Measurements from ENCODE around the gene CDH4.
"Not testable (repeated sequence)": the region's sequence is repeated elsewhere in the genome, so short reads cannot be mapped to it uniquely, and the experiment has no call there.

Gene CDH4

GRCh38 chr20:61973515-61974356, 721.7 kb downstream of the CDH4 start:
- no peak for DNase-seq (ENCODE audit: extremely low read depth in 1 of 2, low read depth in 1 of 2)

- no peak for DNase-seq (ENCODE audit: extremely low read depth in 1 of 2, low read depth in 1 of 2)
Measured at GRCh38 chr20:61974357-61974665, 722.2 kb downstream of the CDH4 start.

GRCh38 chr20:61975407-61976129, 723.5 kb downstream of the CDH4 start:
- no peak for DNase-seq (ENCODE audit: extremely low read depth in 1 of 2, low read depth in 1 of 2)

- no peak for DNase-seq (ENCODE audit: extremely low read depth in 1 of 2, low read depth in 1 of 2)
Measured at GRCh38 chr20:61976263-61976643, 724.2 kb downstream of the CDH4 start.

GRCh38 chr20:61976644-61977418, 724.8 kb downstream of the CDH4 start:
- no peak for DNase-seq (ENCODE audit: extremely low read depth in 1 of 2, low read depth in 1 of 2)

- DNase-seq (ENCODE audit: extremely low read depth in 1 of 2, low read depth in 1 of 2), result no peak
Measured at GRCh38 chr20:61977419-61977786, 725.3 kb downstream of the CDH4 start.

GRCh38 chr20:61978491-61978890, 726.4 kb downstream of the CDH4 start:
- DNase-seq (ENCODE audit: extremely low read depth in 1 of 2, low read depth in 1 of 2), result no peak

- DNase-seq (ENCODE audit: extremely low read depth in 1 of 2, low read depth in 1 of 2), result no peak
Measured at GRCh38 chr20:61979090-61979489, 727.0 kb downstream of the CDH4 start.

GRCh38 chr20:61979701-61980635, 727.9 kb downstream of the CDH4 start:
- no peak for DNase-seq (ENCODE audit: extremely low read depth in 1 of 2, low read depth in 1 of 2)

GRCh38 chr20:61980647-61981583, 728.9 kb downstream of the CDH4 start:
- no peak for DNase-seq (ENCODE audit: extremely low read depth in 1 of 2, low read depth in 1 of 2)

- DNase-seq (ENCODE audit: extremely low read depth in 1 of 2, low read depth in 1 of 2), result not testable (repeated sequence)
Measured at GRCh38 chr20:61981691-61982090, 729.6 kb downstream of the CDH4 start.

GRCh38 chr20:61982191-61982950, 730.3 kb downstream of the CDH4 start:
- no peak for DNase-seq (ENCODE audit: extremely low read depth in 1 of 2, low read depth in 1 of 2)

GRCh38 chr20:61982951-61983315, 730.9 kb downstream of the CDH4 start:
- no peak for DNase-seq (ENCODE audit: extremely low read depth in 1 of 2, low read depth in 1 of 2)

- no peak for DNase-seq (ENCODE audit: extremely low read depth in 1 of 2, low read depth in 1 of 2)
Measured at GRCh38 chr20:61983965-61984364, 731.9 kb downstream of the CDH4 start.

- not testable (repeated sequence) for DNase-seq (ENCODE audit: extremely low read depth in 1 of 2, low read depth in 1 of 2)
Measured at GRCh38 chr20:61984431-61984830, 732.4 kb downstream of the CDH4 start.

GRCh38 chr20:61985096-61985495, 733.0 kb downstream of the CDH4 start:
- DNase-seq (ENCODE audit: extremely low read depth in 1 of 2, low read depth in 1 of 2), result no peak

- DNase-seq (ENCODE audit: extremely low read depth in 1 of 2, low read depth in 1 of 2), result no peak
Measured at GRCh38 chr20:61986762-61987321, 734.8 kb downstream of the CDH4 start.

- DNase-seq (ENCODE audit: extremely low read depth in 1 of 2, low read depth in 1 of 2), result no peak
Measured at GRCh38 chr20:61988665-61989064, 736.6 kb downstream of the CDH4 start.

GRCh38 chr20:61989741-61990140, 737.7 kb downstream of the CDH4 start:
- DNase-seq (ENCODE audit: extremely low read depth in 1 of 2, low read depth in 1 of 2), result no peak

All from activated CD8-positive, alpha-beta memory T cell treated with anti-CD3 and anti-CD28 coated beads for 1 hour (primary cell).